Activated CD4-positive, alpha-beta T cell treated with anti-CD3 and anti-CD28 coated beads, Interleukin-10, Interleukin-2, amounts not matched to agents 100 ng/mL and 50 ng/mL, durations not matched to agents 16 hours and 8 hours (primary cell): ENCODE data around the gene HEATR1.
"Not testable (repeated sequence)": the region's sequence is repeated elsewhere in the genome, so short reads cannot be mapped to it uniquely, and the experiment has no call there.

ENCODE experiments used
- DNase-seq: peaks from one replicate; pipeline ENCODE4 v3.0.0-alpha.2; 2020

HEATR1 gene

DNA sequence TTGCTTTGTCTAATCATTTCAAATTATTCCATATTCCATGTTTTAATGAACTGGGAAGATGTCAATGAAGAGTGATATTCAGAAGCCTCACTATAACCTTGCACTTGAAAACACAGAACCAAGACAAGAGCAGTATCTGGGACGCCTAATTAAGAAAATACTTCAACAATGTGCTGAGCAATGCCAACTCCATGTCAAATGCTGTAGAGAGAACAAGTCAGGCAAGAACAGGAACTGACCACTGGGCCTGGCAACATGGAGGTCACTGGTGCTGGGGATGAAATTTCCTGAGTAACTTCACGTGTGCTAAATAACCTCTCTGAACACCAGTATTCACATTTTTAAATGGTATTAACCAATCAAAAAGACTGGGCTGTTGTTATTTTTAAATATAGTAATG, 22.8 kb downstream of the HEATR1 start:
- no peak for DNase-seq

DNA sequence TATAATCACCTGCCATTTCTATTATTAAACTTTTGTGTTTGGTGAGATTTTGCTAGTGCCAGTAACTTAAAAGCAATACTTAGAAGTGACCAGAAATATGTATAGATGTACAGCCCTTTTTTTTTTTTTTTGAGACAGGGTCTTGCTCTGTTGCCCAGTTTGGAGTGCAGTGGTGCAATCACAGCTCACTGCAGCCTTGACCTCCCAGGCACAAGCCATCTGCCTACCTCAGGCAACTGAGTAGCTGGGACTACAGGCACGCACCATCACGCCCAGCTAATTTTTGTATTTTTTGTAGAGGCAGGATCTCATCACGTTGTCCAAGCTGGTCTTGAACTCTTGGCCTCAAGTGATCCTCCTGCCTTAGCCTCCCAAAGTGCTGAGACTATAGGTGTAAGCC, 23.9 kb downstream of the HEATR1 start:
- DNase-seq: not testable (repeated sequence)

DNA sequence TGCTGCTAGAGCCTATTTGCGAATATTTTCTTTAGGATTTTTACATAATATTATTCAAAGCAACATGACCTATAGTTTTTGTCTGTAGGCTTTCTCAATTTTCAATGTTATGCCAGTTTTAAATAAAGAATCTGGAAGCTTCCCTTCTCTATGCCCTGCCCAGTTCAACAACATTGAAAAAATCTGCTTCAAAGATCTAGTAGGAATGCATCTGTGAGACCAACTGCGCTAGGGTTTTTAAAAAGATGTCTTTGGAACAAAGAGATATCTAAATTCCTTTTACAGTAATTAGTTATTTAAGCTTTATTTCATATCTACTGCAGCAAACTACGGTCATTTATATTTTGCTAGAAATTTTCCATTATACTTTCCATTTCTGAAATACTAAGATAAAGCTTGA, 25.7 kb downstream of the HEATR1 start:
- DNase-seq: no peak

- DNase-seq: not testable (repeated sequence)
These were observed 27.3 kb downstream of the HEATR1 start for GRCh38 chr1:236577041-236577440.

- DNase-seq: no peak
These were observed 28.3 kb downstream of the HEATR1 start for GRCh38 chr1:236576004-236576403.

- DNase-seq: no peak
These were observed 28.8 kb downstream of the HEATR1 start for GRCh38 chr1:236575523-236575922.

DNA sequence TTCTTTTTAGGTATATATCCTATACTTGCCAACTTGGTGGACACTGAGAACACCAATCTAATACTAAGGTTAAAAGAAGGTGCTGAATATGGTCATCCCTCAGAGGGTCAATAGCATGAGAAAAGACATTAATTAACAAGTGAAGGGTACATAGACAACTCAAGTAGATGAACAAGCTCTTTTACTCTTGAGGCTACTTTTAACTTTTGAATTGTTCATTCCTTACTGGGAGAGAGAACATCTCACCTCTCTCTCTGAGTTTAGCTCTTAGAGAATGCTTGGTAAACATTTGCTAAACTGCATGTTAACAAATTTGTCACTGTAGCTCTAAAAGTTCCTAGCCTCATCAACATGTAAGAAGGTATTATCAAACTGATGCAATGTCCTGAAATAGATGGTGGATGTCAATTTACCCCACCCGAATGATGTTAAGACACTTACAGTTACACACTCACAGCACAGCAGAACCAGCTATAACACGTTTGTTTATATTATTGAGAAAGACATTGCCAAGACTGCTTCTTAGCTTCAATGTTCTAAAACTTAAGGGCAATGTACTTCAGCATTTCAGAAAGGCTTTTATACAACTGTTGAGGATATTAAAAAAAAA, 35.9 kb downstream of the HEATR1 start:
- DNase-seq: no peak

GRCh38 chr1:236565530-236565929, 38.8 kb downstream of the HEATR1 start:
- DNase-seq: no peak

GRCh38 chr1:236561976-236562375, 42.3 kb downstream of the HEATR1 start:
- no peak for DNase-seq

DNA sequence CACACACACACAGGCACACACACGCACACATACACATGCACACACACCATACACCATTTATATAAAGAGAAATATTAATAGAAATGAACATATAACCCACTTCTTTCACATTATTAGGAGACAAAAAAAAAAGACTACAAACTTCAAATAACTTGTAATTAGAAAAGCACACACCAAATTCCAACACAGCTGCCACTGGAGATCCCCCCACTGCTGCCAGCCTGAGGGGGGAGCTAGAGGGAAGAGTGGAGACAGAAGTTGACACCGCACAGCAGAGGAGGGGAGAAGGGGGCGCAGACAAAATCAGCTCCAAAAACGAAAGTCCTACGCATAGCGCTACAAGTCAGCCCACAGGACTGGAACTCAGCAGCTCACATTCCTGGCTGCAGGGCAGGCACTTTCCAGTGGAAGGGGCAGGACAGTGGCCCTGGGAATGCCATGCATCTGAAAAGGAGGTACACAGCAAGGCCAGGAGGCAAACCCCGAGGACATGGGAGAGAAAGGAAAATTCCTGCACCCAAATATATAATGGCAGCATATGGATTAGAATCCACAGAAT, 44.0 kb downstream of the HEATR1 start:
- no peak for DNase-seq

GRCh38 chr1:236558846-236559245, 45.5 kb downstream of the HEATR1 start:
- DNase-seq: no peak

GRCh38 chr1:236558081-236558480, 46.2 kb downstream of the HEATR1 start:
- DNase-seq: no peak

DNA sequence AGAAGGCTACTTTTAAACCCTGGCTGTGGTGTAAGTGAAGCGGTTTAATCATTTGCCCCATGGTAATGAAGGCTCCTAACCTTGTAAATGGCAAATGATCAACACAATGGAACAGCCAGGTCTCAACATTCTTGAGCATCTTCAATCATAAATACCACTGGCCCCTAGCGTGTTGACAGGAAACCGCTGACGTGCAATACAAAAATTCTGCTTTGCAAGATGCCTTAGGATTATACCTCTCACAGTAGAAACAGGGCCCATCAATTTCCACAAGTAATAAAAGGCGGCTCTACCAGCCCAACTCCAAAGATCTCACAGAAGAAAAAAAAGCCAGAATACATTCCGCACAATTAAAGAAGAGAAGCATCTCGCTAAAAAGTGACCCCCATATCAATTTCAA, 47.7 kb downstream of the HEATR1 start:
- no peak for DNase-seq

DNA sequence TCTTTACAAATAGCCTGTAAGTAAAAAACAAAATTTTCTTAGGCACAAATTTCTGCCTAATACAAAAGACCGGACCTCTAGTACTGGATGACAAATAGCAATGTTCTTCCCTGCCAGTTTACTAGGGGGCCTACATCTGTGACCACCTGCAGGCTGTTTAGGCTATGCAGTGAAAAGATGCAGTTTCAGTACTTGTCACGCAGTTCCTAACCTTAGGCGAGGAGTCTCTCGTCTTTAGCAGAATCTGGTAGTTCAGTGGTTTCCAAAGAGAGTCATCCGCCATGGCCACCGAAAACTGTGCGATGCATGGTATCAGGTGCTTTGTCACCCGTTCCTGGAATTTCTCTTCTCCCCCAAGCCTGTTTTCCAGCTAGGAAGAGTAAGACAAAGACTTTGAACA, 50.9 kb downstream of the HEATR1 start:
- DNase-seq: no peak

- no peak for DNase-seq
These were observed 51.4 kb downstream of the HEATR1 start for GRCh38 chr1:236552901-236553300.

- DNase-seq: no peak
These were observed 52.2 kb downstream of the HEATR1 start for GRCh38 chr1:236552096-236552495.

DNA sequence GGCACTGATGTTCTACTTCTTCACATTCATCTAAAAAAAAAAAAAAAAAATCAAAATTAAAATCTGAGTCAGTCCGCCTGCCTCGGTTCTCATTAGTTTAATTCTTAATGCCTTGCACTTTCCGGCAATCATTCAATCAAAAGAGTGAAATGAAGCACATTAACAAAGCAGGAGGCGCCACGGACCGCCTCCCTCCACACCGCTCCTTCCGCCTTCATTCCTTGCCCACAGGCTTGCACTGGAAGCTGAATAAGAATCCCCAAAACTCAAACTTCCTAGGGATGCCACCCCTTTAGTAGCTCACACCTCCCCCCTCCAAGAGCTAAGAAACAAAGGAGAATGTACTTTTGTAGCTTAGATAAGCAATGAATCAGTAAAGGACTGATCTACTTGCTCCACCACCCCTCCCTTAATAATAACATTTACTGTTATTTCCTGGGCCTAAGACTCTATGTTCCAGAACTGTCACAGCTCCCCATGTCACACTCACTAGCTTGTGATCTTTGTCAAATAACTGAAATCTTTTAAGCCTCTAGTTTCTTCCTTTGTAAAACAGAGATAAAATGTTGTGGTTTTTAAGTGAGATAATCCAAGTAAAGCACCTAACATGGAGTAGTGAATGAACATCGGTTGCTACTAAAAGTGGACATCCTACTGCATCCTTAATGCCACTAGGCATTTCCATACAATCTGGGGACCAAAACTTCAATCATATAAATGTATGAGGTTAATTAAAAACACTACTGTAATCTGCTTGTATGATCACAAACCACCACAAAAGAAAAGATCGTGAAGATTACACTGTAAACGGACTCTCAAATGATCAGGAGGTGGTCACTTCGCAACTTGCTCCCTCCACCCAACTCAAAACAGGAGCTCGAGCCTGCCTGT, 53.1 kb downstream of the HEATR1 start:
- DNase-seq: no peak

GRCh38 chr1:236548452-236548851, 55.9 kb downstream of the HEATR1 start:
- no peak for DNase-seq

DNA sequence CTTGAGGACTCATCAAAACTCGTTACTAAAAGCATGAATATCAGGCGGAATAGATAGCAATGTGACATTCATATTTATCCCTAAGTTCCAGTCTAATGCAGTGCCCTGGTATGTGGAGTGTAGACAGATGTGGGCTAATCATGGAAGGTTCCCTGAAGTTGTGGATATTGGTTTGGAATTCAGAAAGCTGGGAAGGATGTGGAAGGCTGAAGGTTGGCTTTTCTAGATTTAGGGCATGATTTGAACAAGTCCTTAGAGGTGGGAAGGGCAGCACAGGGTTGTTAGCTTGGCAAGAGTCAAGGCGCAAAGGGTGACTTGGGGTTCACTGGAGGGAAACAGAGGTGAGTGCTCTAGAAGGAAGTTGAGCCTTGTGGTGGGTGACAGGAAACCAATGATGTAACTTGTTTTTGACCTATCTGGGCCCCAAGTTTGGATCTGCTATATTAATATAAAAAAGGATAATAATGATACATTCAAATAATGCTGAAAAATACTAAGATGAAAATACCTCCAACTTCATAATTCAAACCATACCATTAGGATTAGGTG, 58.6 kb downstream of the HEATR1 start:
- no peak for DNase-seq

DNA sequence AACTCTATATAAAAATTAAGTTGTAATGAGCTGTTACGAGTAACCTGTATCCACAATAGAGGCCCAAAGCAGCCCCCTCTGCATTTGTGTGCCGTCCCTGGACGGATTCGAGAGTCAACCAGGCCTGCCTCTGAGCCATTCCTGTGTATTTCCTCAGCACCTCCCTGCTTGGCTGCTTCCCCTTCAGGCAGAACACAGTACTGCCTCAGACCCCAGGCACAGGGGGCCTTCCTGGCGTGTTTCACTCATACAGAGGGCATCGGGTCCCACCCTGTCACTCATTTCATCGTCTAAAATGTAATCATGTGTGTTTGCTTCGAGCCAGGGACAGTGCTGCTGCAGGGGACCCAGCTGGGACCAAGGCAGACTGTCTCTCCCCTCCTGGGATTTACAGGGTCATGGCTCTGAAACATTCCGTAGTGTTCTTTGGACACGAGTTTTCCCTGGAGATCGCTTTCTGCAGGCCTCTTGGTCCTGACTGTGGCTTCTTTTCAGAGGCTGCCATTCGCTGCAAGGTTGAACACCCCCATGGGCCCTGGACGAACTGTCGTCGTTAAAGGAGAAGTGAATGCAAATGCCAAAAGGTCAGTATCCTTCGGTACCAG, 61.1 kb downstream of the HEATR1 start:
- DNase-seq: no peak

GRCh38 chr1:236541710-236542109, 62.6 kb downstream of the HEATR1 start:
- no peak for DNase-seq

DNA sequence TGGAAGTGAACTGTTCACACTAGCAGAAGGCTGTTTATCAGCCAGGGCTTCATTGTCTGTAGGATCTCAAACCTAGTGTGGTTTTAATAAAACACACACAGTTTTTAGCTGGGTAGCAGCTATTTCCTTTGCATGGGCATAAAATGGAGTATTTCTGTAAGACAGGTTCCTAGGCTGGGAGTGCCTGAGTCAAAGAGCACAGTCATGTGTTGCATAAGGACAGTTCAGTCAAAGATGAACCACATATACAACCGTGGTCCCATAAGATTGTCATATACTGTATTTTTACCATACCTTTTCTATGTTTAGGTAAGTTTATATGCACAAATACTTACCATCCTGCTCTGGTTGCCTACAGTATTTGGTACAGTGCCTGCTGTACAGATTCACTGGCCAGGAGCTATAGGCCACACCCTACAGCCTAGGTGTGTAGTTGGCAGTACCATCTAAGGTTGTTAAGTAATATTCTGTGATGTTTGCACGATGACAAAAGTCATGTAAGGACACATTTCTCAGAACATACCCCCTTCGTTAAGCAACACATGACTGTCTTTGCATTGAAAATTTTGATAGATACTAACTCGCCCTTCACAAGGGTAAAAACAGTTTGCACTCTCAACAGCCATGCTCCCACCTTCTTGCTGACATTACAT, 63.4 kb downstream of the HEATR1 start:
- DNase-seq: no peak

DNA sequence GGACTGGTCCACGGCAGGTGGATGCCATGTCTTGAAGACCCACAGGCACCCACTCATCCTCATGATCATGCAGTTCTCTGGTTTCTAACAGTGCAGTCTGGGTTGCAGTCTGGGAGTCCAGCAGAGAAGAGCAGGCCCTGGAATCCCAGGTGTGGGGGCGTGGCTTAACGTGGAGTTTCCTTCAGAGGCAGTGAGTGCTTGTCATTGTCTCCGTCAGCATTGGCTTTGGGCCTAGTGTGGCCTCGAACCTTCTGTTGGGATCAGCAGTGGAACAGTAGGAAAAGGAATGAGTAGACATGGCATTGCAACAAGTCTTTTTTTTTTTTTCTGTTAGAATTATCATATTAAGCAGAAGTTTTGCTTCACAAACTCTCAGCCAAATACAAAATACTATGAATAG, 67.8 kb downstream of the HEATR1 start:
- DNase-seq: no peak
